GM23338 (cell line): Measurements from ENCODE around the gene ZFP62. TPM values are rescaled to one million over a fixed set of nuclear protein-coding genes. Genes with fewer than 3 reads are reported as not detected.

ENCODE experiments used
- ATAC-seq: fragments of 200-7000 bp; cut with Tn5 transposase; 3 replicates; pipeline ENCODE4 v1.9.1; 2020
- DNase-seq: peaks from one replicate; pipeline ENCODE4 v3.0.0-alpha.2; 2015; ENCODE audit warnings: low spot score
- H2AFZ ChIP-seq: fragments of 200-600 bp; sonication (generic); 2 replicates; pipeline ENCODE4 v1.8.0; 2016; ENCODE audit warnings: antibody characterized with exemption, mild to moderate bottlenecking, moderate library complexity
- H3F3A ChIP-seq: fragments of 200-600 bp; sonication (generic); replicated peaks from 2 replicates; pipeline ENCODE4 v1.8.0; 2017; ENCODE audit warnings: antibody characterized with exemption, mixed run types, low read depth
- H3K27ac ChIP-seq: fragments of 200-600 bp; sonication (generic); 2 replicates; pipeline ENCODE4 v1.6.1; 2016; ENCODE audit warnings: low read depth
- H3K27me3 ChIP-seq: fragments of 200-600 bp; sonication (generic); 2 replicates; pipeline ENCODE4 v1.8.0; 2016; ENCODE audit warnings: mild to moderate bottlenecking, mixed run types, moderate library complexity; ENCODE audit not compliant: insufficient read depth
- H3K36me3 ChIP-seq: fragments of 200-600 bp; sonication (generic); 2 replicates; pipeline ENCODE4 v1.8.0; 2016; ENCODE audit warnings: mild to moderate bottlenecking; ENCODE audit not compliant: insufficient read depth
- H3K4me1 ChIP-seq: fragments of 200-600 bp; sonication (generic); 2 replicates; pipeline ENCODE4 v1.8.0; 2016; ENCODE audit warnings: mild to moderate bottlenecking, moderate library complexity; ENCODE audit not compliant: insufficient read depth
- H3K4me2 ChIP-seq: fragments of 200-600 bp; sonication (generic); 2 replicates; pipeline ENCODE4 v1.7.1; 2017; ENCODE audit warnings: mixed run types
- H3K4me3 ChIP-seq: fragments of 200-600 bp; sonication (generic); 2 replicates; pipeline ENCODE4 v1.6.1; 2016; ENCODE audit warnings: mixed run types
- H3K79me2 ChIP-seq: fragments of 200-600 bp; sonication (generic); replicated peaks from 2 replicates; pipeline ENCODE4 v1.8.0; 2017; ENCODE audit warnings: mild to moderate bottlenecking; ENCODE audit not compliant: insufficient read depth
- H3K9me2 ChIP-seq: fragments of 200-600 bp; sonication (generic); 2 replicates; pipeline ENCODE4 v1.8.0; 2017; ENCODE audit not compliant: insufficient read depth
- H4K20me1 ChIP-seq: fragments of 200-600 bp; sonication (generic); replicated peaks from 2 replicates; pipeline ENCODE4 v1.8.0; 2017; ENCODE audit warnings: mild to moderate bottlenecking; ENCODE audit not compliant: insufficient read depth
- H3K27ac Mint-ChIP-seq: 2 replicates; pipeline ENCODE4 v1.8.0; 2020; ENCODE audit warnings: inconsistent platforms, mild to moderate bottlenecking, moderate library complexity, mixed read lengths
- H3K27me3 Mint-ChIP-seq: 3 replicates; pipeline ENCODE4 v1.8.0; 2022; ENCODE audit warnings: low read depth, mild to moderate bottlenecking, moderate library complexity, mixed read lengths, inconsistent platforms; ENCODE audit not compliant: insufficient read depth, poor library complexity
- H3K36me3 Mint-ChIP-seq: 3 replicates; pipeline ENCODE4 v1.8.0; 2021; ENCODE audit warnings: low read depth, mild to moderate bottlenecking, inconsistent platforms, moderate library complexity, mixed read lengths
- H3K4me1 Mint-ChIP-seq: 3 replicates; pipeline ENCODE4 v1.8.0; 2020; ENCODE audit warnings: mild to moderate bottlenecking, inconsistent platforms, mixed read lengths
- H3K4me3 Mint-ChIP-seq: 3 replicates; pipeline ENCODE4 v1.8.0; 2021; ENCODE audit warnings: moderate library complexity, mild to moderate bottlenecking, inconsistent platforms, mixed read lengths
- H3K9me3 Mint-ChIP-seq: 3 replicates; pipeline ENCODE4 v1.8.0; 2020; ENCODE audit warnings: moderate library complexity, mild to moderate bottlenecking, inconsistent platforms, mixed read lengths
- CREB1 ChIP-seq: fragments of 250-450 bp; sonication (Bioruptor Pico); IDR thresholded peaks from 2 replicates; pipeline ENCODE4 v1.5.0; 2020; ENCODE audit warnings: low read depth, mild to moderate bottlenecking, moderate library complexity
- EZH2 ChIP-seq: fragments of 200-600 bp; sonication (generic); IDR thresholded peaks from one replicate; pipeline ENCODE4 v1.8.0; 2017; ENCODE audit warnings: antibody characterized with exemption, mild to moderate bottlenecking, low read depth; ENCODE audit not compliant: unreplicated experiment
- EZH2phosphoT487 ChIP-seq: fragments of 200-600 bp; sonication (generic); IDR thresholded peaks from one replicate; pipeline ENCODE4 v1.8.1; 2018; ENCODE audit warnings: antibody characterized with exemption; ENCODE audit not compliant: unreplicated experiment
- JUNB ChIP-seq: IDR thresholded peaks from one replicate; pipeline ENCODE4 v1.6.1; 2016; ENCODE audit warnings: antibody characterized with exemption; ENCODE audit not compliant: unreplicated experiment
- NANOG ChIP-seq: IDR thresholded peaks from 2 replicates; pipeline ENCODE4 v1.6.1; 2016; ENCODE audit warnings: antibody characterized with exemption, borderline replicate concordance
- STAT1 ChIP-seq: IDR thresholded peaks from one replicate; pipeline ENCODE4 v1.6.1; 2016; ENCODE audit warnings: antibody characterized with exemption; ENCODE audit not compliant: unreplicated experiment
- ZNF114 ChIP-seq: fragments of 250-450 bp; sonication (Bioruptor Pico); IDR thresholded peaks from 2 replicates; pipeline ENCODE4 v1.5.0; 2020; ENCODE audit warnings: mild to moderate bottlenecking, moderate library complexity
- ZNF462 ChIP-seq: fragments of 250-450 bp; sonication (Bioruptor Pico); IDR thresholded peaks from 2 replicates; pipeline ENCODE4 v1.5.0; 2020; ENCODE audit warnings: mild to moderate bottlenecking, moderate library complexity
- polyA plus RNA-seq: library from polyadenylated mRNA; unstranded; fragments of >200 nt; fragmentation: Nextera tagmentation; extraction: Ambion mirVana; gene quantifications from 2 replicates; pipeline ENCODE4 v1.2.1, GENCODE V29; 2016
- total RNA-seq: library from RNA; depleted of rRNA; stranded (reverse); fragments of >200 nt; shearing (Covaris generic); gene quantifications from 2 replicates; pipeline ENCODE4 v1.2.3, GENCODE V29; 2014
- TF ChIP-seq, protein P1 (sequence below): IDR thresholded peaks from one replicate; pipeline ENCODE4 v1.6.1; 2018; ENCODE audit warnings: antibody characterized with exemption; ENCODE audit not compliant: unreplicated experiment

Gene ZFP62
- total and polyA plus RNA-seq, 2 experiments from 2014 or later, result 32.9 to 33.2 TPM

DNA sequence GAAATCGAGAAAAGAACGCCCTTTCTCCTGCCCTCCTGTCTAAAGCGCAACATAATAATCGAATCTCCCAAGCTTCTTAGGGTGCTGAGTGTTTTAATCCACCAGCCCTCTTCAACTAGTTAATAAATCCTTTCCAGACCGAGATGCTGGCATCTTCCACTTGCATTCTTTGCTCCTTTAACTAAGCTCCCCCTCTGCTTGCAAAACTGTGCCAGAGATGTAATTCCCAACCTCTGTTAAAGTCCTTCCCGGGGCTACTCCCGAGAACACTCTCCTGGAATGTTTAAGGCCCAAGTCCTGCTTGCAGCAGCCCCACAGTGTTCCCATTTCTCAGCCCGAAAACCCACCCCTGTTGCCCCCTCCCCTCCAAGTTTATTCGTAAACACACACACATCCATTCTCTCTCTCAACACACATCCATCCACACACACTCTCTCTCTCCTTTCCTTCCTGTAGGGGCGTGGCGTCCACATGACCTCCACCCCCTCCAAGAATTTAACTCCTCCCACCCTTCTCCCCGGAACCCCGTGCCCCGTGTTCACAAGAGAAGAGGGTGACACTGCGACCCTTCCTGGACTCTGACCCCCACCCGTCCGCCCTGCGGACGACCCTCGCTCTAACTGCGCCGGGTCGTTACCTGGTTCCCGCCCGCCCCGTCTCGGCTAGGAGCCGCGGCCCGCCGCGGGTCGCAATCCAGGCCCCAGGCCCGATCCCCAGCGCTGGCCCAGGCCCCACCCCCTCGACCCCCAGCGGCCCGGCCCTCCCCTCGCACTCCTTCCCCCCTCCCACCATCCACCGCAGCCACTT lies 51.5 kb downstream of the ZFP62 start (continued):
- no peak for TF ChIP-seq ZNF462 (CRISPR knock-in tag)
- no peak for TF ChIP-seq EZH2
- TF ChIP-seq EZH2phosphoT487, result no peak
- no peak for TF ChIP-seq STAT1

DNA sequence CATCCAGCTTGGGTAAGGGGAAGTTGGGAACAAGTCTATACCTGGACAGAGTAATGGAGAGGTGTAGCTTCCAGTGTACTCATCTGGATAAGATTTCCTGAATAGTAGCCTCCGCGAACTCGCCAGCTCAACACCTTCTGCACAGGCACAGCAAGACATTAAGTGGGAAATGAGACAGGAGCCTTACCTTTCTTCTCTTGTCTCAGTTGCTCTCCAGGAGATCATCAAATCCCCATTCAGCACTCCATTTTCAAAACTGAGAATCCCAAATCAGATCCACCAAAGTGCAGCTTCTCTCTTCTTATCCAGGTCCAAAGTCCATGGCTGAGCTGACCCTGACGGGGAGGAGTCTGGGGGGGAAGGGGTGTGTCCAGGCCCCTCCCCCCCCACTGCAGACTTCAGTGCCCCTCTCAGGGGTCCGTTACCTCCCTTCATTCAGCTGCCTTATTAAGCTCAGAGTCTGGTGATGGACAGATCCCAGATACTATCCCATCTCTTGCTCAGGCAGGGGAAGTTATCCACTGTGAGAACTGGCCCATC lies 52.5 kb downstream of the ZFP62 start:
- Mint-ChIP-seq H3K9me3 (no peaks in the 10 kb centered on the region; the same call in 2 of the 3 replicates), H3K4me3 (peak overlapping the region; percentile 72), H3K27ac (no peak overlapping the region), H3K36me3 (peaks cover 21% of the 10 kb centered on the region; the same call in 2 of the 3 replicates), H3K4me1 (peaks cover 67% of the 10 kb centered on the region), H3K27me3 (peaks cover 9% of the 10 kb centered on the region)
- TF ChIP-seq JUNB (no peak), NANOG (no peak), CREB1 (CRISPR knock-in tag) (no peak), STAT1 (no peak), ZNF114 (no peak)
- TF ChIP-seq, protein P1, sequence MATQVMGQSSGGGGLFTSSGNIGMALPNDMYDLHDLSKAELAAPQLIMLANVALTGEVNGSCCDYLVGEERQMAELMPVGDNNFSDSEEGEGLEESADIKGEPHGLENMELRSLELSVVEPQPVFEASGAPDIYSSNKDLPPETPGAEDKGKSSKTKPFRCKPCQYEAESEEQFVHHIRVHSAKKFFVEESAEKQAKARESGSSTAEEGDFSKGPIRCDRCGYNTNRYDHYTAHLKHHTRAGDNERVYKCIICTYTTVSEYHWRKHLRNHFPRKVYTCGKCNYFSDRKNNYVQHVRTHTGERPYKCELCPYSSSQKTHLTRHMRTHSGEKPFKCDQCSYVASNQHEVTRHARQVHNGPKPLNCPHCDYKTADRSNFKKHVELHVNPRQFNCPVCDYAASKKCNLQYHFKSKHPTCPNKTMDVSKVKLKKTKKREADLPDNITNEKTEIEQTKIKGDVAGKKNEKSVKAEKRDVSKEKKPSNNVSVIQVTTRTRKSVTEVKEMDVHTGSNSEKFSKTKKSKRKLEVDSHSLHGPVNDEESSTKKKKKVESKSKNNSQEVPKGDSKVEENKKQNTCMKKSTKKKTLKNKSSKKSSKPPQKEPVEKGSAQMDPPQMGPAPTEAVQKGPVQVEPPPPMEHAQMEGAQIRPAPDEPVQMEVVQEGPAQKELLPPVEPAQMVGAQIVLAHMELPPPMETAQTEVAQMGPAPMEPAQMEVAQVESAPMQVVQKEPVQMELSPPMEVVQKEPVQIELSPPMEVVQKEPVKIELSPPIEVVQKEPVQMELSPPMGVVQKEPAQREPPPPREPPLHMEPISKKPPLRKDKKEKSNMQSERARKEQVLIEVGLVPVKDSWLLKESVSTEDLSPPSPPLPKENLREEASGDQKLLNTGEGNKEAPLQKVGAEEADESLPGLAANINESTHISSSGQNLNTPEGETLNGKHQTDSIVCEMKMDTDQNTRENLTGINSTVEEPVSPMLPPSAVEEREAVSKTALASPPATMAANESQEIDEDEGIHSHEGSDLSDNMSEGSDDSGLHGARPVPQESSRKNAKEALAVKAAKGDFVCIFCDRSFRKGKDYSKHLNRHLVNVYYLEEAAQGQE, result no peak
- no peak overlapping the region for H2AFZ ChIP-seq
- no peaks in the 10 kb centered on the region for H4K20me1 ChIP-seq
- no peaks in the 10 kb centered on the region for H3K27me3 ChIP-seq
- no peaks in the 10 kb centered on the region for H3K9me2 ChIP-seq
- H3F3A ChIP-seq, result peaks cover 9% of the 10 kb centered on the region; the same call in 1 of the 2 replicates
- DNase-seq (no peak), ATAC-seq (no peak)
- H3K36me3 ChIP-seq, result no peaks in the 10 kb centered on the region
- peak overlapping the region; percentile 90 for H3K4me2 ChIP-seq
- H3K27ac ChIP-seq, result no peak overlapping the region
- H3K4me3 ChIP-seq, result peak overlapping the region; percentile 95
- peaks cover 37% of the 10 kb centered on the region for H3K79me2 ChIP-seq
- H3K4me1 ChIP-seq, result peaks cover 34% of the 10 kb centered on the region
